GM21423 (cell line): Measurements from ENCODE around the gene MDM2.
A peak's percentile ranks its signal among the peaks of the same experiment; 100 is the strongest.

Experiments
- ATAC-seq: cut with Tn5 transposase; IDR thresholded peaks from one replicate; pipeline ENCODE4 v1.9.1; 2021; ENCODE audit warnings: mild to moderate bottlenecking, moderate library complexity; ENCODE audit not compliant: unreplicated experiment

The MDM2 gene

DNA sequence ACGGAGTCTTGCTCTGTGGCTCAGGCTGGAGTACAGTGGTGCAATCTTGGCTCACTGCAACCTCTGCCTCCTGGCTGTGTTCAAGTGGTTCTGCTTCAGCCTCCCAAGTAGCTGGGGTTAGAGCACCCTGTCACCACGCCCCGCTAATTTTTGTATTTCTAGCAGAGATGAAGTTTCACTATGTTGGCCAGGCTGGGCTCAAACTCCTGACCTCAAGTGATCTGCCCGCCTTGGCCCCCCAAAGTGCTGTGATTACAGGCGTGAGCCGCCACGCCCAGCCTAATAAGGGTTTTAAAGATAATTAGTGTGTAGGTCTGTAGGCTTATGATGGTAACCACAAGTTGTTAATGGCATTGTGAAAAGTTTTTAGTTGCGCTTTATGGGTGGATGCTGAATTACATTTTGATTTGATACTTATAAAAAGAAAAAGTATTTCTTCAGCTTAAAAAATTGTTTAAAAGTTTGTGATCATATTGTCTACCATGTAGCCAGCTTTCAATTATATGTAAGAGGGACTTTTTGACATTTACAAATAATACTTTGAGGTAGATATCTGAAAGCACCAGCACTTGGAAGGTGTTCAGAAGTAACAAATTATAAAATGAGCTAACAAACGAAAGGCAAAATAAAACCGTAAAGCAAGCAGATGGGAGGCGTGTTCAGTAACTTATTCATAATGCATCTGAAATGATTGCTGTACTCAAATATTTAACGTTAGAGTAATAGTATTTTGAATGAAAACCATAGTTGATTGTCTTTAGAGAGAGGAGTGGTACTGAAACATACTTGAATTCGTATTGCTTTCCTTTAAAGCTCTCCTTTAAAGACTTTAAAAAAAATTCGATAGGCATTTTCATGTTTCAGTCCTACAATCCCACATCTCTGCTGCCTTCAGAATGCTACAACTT lies 37.1 kb downstream of the MDM2 start:
- ATAC-seq: no peak

DNA sequence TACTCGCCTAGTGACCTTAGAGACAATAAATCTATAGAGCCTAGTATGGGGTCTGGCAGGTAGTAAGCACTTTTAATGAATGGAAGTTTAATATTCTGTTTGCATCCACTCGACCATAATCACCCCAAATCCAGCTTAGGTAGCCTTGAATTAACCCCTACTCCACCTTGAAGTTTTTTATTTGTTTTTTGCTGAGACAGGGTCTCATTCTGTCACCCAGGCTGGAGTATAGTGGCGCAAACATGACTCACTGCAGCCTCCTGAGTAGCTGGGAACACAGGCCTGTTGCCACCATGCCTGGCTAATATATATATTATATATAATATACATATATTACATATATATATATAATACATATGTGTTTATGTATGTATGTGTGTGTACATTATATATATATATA lies 38.8 kb downstream of the MDM2 start:
- no peak for ATAC-seq

DNA sequence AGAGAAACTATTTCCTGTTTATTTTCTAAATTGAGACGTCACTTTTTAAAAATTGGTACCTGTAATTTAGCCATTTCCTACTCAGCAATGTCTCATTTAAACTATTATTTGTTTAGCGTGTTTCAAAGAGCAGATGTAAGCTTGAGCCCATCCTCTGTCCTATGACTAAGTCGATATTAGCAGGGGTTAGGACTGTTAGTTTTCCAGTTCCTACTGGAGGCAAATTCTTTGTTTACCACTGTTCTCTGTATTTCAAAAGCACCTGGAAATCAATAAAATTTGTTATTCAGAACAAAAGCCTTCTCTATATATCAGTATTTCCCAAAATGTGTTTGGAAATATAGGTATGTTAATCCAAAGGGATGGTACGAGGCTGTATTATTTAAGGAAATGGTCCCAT lies 42.4 kb downstream of the MDM2 start:
- ATAC-seq: no peak

DNA sequence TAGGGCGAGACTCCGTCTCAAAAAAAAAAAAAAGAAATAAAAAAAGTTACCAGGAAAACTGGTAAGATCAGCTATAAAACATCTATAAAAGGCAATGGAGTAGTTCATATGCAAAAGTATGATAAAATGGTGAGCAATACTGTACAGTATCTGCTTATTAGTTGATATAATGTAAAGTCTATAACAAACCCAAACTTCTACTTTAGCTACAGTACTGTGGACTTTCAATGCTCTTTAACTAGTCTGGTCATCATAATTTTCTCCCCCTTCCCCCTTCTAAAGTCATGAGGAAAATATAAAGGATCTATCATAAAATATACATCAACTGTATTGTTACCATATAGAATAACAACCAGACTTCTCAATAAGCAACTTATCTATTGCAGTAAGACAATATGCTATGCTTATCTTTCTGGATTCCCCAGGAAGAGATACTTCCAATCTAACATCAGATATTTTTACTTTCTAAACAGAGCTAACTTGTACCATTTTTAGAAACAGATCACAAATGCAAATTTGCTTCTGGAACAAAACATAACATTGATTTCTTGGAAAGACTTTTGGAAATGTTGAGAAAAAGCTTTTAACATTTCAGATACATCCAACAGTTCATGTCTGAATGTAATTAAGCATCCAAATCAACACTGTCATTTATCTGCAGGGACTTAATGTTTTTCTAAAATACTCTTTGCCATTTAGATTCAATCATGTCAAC lies 43.8 kb downstream of the MDM2 start:
- ATAC-seq: no peak

DNA sequence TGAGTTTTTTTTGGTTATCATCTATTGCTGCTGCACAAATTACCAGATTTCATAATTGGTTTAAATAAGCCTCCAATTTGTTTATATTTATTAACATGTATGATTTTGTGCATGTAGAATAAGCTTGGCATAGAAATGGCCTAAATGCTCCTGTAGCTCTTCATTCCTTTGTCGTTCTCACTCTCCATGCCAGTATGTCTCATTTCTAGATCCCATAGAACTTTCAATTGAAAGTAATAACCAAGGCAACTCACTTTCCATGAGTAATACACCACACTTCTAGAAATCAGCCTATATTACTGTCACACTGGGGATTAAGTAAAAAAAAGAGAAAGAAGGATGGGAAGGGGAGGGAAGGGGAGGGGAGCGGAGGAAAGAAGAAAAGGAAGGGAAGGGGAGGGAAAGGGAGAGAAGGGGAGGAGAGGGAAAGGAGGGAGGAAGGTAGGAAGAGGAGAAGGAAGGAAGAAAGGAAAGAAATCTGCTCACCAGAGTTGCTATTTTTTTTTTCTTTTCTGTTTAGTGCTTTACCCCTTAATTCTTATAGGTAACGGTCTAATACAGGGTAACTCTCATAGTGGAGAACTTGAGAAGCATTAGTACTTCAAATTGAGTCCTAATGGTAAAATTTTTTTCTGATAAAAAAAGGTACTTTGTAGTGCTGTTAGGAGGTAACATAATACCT lies 45.6 kb downstream of the MDM2 start:
- ATAC-seq: no peak

DNA sequence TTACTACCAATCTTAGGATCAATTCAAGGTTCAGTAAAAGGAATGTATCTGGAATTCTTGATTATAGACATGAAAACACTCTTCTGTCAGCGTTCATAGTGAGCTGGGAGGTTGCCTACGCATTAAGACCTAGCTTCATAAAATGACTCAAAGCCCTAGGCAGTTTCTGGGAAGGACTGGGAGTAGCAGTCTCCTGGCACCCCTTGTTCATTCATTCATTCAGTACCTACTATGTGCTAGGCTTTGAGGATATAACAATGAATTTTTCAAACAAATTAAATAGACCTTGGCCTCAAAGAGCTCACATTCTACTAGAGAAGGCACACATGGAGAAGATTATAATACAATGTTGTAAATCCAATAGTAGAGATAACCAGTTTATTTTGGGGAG lies 46.1 kb downstream of the MDM2 start:
- ATAC-seq: no peak

DNA sequence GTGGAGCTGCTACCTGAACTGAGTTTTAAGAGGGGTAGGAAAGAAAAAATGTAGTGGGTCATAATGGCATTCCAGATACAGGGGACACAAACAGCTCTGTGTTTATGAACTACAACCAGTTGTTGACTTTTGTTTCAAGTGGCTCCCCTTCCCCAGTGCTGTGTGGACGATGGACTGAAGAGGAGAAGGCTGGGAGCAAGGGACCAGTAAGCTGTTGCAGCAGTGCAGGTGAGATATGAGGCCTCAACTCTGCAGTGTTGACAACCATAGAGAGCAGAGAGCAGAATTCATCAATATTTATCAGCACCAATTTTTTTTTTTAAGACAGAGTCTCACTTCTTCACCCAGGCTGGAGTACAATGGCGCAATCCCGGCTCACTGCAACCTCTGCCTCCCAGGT lies 46.6 kb downstream of the MDM2 start:
- ATAC-seq: no peak

DNA sequence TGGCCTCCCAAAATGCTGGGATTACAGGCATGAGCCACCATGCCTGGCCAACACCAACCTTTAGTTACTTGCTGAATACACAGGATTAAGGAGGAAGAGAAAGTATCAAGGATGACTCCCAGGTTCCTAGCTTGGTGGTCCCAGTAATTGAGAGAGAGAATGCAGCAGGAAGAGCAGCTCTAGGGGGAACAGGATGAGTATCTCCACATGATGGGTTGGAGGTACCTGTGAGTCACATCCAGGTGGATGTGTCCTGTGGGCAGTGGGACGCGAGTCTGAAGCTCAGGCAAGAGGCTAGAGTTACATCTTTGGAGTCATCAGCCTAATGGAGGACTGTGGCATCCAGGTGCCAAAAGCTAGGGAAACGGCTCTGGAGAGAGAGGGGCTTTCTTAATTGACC lies 47.1 kb downstream of the MDM2 start:
- no peak for ATAC-seq

DNA sequence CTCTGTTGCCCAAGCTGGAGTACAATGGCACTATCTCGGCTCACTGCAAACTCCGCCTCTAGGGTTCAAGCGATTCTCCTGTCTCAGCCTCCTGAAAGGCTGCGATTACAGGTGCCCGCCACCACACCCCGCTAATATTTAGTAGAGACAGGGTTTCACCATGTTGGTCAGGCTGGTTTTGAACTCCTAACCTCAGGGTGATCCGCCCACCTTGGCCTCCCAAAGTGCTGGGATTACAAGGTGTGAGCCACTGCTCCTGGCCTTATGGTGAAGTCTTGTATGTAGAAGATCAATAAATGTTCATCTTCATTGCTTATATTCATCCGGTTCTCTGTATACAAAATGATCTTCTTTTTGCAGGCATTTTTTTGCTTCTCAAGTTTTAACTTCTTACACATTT lies 47.8 kb downstream of the MDM2 start:
- ATAC-seq: no peak

DNA sequence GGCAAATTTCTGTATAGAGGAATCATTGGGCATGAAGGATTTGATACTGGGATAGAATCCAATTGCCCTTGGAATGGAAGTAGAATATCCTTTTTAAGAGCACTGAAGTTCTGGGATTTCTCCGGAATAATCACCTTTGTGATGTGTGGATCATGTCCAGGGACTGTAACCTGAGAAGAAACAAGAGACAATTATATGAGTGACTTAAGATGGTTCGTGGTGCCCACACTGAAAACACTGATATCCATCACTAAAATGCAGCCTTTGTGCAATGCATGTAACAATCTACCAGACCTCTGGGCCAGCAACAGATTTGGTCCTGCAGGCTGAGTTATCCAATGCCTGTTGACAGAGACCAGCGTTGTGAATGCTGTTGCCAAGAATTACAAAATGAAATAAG lies 48.5 kb downstream of the MDM2 start:
- ATAC-seq: no peak

DNA sequence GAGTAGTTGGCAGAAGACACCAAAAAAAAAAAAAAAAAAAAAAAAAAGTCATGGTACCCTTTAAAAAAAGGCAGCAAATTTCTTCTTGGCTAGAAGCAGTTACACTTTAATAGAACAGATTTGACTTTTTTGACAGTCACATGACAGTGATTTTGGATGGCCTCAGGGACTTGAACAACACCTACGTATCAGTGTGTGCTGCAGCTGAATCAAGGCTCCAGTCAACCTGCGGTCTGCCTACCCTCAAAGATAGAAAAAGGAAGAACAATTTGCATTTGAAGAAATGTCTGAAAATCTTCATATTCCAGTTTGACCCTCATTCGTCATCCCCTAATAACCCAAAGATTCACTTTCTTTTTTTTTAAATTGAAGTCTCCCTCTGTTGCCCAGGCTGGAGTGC lies 53.9 kb downstream of the MDM2 start:
- no peak for ATAC-seq

DNA sequence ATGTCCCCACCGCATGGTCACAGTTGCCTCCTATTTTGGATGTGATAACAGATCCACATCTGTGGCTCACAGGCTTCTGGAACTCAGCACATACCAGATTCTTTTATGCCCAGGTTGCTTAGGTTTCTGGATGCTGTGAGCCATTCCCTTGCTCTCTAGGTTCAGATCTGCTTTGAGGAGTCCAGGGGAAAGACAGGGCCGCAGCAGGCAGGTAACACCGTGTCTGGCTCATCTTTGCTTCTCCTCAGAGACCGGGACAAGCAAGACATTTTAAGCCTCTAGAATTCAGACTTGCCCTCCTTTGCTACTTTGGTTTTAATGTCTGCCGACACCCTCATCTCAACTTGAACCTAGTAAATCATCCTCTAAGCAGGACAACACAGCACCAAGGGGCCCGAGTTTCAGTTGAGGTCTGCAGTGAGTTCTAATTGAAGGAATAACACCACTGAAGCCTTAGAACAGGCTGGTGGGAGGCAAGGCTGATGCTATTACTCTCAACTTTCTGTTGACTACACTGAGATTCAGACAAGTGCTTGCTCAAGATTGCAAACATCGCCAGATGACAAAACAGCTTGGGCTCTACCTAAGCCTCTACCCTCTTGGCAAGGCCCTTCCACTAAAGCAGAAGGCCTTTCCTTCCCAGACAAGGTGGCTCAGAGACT lies 55.3 kb downstream of the MDM2 start:
- no peak for ATAC-seq

DNA sequence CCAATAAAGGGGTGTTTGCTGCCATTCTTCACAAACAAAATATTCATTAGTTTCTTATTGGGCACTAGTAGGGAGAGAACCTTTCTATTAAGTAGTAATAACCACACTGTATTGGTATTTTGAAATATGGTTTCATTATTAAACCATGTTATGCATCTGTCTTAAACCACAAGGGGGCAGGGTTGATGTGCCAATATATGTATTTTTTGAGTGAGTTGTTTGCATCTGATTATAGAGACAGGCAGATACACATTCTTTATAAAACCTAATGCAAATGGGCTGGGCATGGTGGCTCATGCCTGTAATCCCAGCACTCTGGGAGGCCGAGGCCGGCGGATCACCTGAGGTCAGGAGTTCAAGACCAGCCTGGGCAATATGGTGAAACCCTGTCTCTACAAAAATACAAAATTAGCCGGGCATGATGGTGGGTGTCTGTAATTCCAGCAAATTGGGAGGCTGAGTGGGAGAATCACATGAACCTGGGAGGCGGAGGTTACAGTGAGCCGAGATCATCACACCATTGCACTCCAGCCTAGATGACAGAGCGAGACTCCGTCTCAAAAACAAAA lies 56.0 kb downstream of the MDM2 start:
- ATAC-seq: peak; percentile 74

DNA sequence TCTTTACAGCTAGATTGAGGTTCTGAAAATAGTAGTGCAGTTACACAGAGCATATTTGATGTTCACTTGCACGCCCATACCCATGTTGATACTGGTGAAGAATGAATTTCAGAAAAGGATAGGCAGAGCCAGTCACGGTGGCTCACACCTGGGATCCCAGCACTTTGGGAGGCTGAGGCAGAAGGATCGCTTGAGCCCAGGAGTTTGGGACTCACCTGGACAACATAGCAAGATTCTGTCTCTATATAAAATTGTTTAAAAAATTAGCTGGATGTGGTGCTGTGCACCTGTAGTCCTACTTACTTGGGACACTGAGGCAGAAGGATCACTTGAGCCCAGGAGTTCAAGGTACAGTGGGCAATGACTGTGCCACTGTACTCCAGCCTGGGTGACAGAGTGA lies 56.6 kb downstream of the MDM2 start:
- no peak for ATAC-seq

DNA sequence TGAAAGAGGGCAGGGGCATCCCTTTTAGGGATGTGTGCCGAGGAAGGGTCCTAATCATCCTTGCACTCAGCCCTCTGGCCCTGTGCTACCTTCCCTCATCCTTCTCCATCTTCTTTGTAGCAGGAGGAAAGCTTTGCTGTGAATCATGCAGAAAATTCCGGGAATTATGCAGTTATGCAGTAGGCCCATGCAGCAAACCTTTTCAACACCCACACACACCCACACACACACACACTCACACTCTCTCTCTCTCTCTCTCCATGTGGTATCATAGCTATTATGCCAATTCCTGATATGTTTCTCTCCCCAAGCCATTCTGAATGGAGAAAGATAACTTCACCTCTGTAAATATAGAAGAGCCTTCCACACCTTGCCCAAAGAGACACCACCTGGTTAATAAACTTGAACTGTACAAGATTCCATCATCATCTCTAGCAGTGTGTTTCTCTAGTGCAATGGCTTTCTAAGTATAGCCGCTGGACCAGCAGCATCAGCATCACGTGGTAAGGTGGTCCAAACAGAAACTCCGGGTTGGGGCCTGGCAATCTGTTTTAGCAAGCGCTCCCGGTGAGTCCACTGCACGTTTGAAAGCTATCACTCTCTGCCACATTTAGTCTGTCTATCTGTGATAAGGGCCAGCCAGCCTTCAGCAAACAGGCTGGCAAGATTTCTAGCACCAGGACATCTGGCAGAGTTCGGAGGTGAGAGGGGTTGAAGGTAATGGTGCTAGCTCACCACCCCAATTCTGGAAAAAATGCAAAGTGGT lies 57.6 kb downstream of the MDM2 start:
- no peak for ATAC-seq

DNA sequence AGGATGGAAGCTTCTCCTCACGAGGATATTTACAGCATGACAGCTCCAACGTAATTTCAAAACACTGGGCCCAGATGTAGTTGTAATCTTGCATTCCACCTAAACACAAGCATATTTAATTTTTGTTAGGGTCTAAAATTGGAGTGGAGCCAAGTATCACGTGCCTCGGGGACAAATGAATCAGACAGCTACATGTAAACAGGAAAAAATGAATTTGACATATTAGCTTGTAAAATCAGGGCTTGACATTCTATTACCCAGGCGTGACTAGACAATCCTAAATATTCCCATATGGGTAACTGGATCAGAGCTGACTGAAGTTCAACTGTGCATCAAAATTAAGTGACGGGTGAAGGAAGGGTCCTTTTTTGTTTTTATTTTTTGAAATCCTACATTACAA lies 59.0 kb downstream of the MDM2 start:
- no peak for ATAC-seq

DNA sequence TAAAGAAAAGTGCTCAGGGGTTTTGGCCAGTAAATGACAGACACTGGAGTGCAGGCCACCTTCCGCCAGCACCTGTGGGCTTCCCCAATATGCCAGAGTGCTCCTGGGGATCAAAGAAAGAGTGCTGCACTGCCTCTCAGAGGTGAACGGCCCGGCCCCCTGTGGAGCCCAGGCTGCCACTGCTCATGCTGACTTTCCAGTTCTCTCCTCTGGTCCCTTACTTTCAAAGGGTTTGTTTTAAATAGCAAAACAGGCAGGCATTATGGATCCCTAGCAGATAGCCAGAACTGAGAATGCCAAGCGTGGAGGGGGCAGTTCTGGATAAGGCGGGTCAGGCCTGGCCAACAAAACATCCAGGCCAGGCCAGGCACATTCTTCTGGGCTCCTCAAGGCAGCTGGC lies 59.6 kb downstream of the MDM2 start:
- ATAC-seq: no peak

DNA sequence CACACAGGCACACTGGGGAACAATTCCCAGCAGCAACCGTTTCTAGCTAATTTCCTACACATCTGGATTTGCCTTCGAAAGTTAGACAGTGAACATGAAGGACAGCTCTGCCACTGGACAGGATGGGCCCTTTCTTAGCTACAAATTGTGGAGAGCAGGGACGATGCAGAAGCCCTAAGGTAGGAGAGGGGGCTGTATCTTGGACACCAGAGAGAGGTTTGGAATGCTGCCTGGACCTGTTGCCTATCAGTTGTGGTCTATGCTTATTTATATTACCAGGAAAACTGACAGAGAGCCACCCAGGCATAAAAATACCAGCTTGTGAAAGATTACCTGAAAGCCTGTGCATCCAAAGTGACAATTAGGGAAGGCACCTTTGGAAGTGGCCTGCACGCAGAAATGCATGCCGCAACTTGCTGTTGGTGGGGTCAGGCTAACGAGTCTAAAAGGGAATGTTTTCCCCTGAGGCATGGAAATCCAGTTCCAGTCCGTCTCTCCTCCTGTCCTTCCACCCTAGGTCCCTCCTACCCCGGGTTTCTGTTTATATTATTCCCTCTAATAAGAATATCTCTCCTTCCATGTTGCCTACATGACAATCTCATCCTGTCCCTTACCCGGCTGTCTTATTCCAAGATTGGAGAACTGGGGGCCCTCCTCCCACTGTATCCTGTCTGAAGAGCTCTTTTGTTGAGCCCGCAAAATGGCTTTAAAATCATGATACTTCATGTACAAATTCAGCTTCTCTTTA lies 60.2 kb downstream of the MDM2 start:
- ATAC-seq: no peak

DNA sequence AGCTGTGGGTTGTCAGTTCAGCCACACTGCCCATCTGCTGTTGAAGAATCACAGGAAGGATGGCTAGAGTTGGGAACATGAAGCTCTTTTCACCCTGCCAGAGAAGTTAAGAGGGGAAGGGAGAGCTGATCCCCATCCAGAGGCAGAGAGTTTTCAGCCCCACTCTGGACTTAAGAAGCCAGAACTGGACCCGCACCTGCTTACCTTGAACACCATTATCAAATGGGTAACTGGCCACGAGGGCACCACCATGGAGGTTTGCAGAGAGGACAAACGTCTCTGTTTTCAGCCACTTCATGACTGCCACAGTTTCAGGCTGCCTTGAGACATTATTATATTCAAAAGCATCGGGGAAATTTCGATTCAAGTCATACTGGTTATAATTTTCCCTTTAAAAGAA lies 62.0 kb downstream of the MDM2 start:
- no peak for ATAC-seq

DNA sequence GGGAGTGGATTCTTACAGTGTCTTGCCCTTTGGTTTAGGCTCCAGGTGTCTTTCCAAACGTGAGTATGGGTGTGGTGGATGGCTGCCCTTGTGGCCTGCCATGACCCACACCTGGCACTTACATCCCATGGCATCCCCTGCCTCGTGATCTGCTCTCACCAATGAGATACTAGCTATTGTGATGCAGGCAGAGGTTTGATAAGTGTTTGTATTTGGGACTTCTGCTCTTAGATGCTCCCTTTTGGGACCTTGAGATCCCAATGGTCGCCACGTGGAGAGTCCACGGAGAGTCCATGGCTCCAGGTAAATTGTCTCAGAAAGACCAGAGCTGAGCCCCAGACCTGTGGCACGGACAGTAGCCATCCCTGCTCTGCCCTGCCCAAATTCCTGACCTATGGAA lies 62.5 kb downstream of the MDM2 start:
- ATAC-seq: no peak
